Hepatocyte (in vitro differentiated cells): ENCODE results near the gene ATP5IF1. TPM values are rescaled to one million over a fixed set of nuclear protein-coding genes. Genes with fewer than 3 reads are reported as not detected.

Experiments used
- DNase-seq: peaks from one replicate; pipeline ENCODE4 v3.0.0-alpha.2; 2016; ENCODE audit warnings: low spot score
- H2AFZ ChIP-seq: fragments of 200-600 bp; sonication (generic); 2 replicates; pipeline ENCODE4 v1.6.0; 2016; ENCODE audit warnings: antibody characterized with exemption, mild to moderate bottlenecking
- H3K27ac ChIP-seq: fragments of 200-600 bp; sonication (generic); 2 replicates; pipeline ENCODE4 v1.5.1; 2016; ENCODE audit warnings: mild to moderate bottlenecking
- H3K27me3 ChIP-seq: fragments of 200-600 bp; sonication (generic); 2 replicates; pipeline ENCODE4 v1.6.1; 2016
- H3K36me3 ChIP-seq: fragments of 200-600 bp; sonication (generic); replicated peaks from 2 replicates; pipeline ENCODE4 v1.5.1; 2016; ENCODE audit warnings: low read depth; ENCODE audit not compliant: insufficient read depth
- H3K4me1 ChIP-seq: fragments of 200-600 bp; sonication (generic); 2 replicates; pipeline ENCODE4 v1.5.1; 2016; ENCODE audit warnings: mild to moderate bottlenecking, moderate library complexity; ENCODE audit not compliant: insufficient read depth
- H3K4me2 ChIP-seq: fragments of 200-600 bp; sonication (generic); 2 replicates; pipeline ENCODE4 v1.6.0; 2016
- H3K4me3 ChIP-seq: fragments of 200-600 bp; sonication (generic); 2 replicates; pipeline ENCODE4 v1.5.1; 2016; ENCODE audit warnings: mild to moderate bottlenecking
- H3K79me2 ChIP-seq: fragments of 200-600 bp; sonication (generic); 2 replicates; pipeline ENCODE4 v1.6.0; 2017; ENCODE audit warnings: mild to moderate bottlenecking
- H3K9me2 ChIP-seq: fragments of 200-600 bp; sonication (generic); replicated peaks from 2 replicates; pipeline ENCODE4 v1.6.0; 2017; ENCODE audit warnings: mild to moderate bottlenecking; ENCODE audit not compliant: insufficient read depth
- H3K9me3 ChIP-seq: fragments of 200-600 bp; sonication (generic); 2 replicates; pipeline ENCODE4 v1.5.1; 2016; ENCODE audit warnings: low read depth, mild to moderate bottlenecking
- H4K20me1 ChIP-seq: fragments of 200-600 bp; sonication (generic); 2 replicates; pipeline ENCODE4 v1.6.0; 2016; ENCODE audit warnings: mild to moderate bottlenecking; ENCODE audit not compliant: insufficient read depth, poor library complexity, severe bottlenecking
- EZH2 ChIP-seq: fragments of 200-600 bp; sonication (generic); IDR thresholded peaks from 2 replicates; pipeline ENCODE4 v1.6.1; 2016; ENCODE audit warnings: antibody characterized with exemption, mild to moderate bottlenecking, borderline replicate concordance
- EZH2phosphoT487 ChIP-seq: fragments of 200-600 bp; sonication (generic); IDR thresholded peaks from one replicate; pipeline ENCODE4 v1.6.1; 2018; ENCODE audit warnings: antibody characterized with exemption, mild to moderate bottlenecking, low read depth, moderate library complexity; ENCODE audit not compliant: unreplicated experiment, severe bottlenecking
- WGBS: methylation state at CpG from one replicate; pipeline ENCODE4 v1.1.6; 2016; ENCODE audit warnings: low lambda C conversion rate; ENCODE audit errors: missing lambda C conversion rate; 5-methylcytosine and 5-hydroxymethylcytosine counted together
- polyA plus RNA-seq: library from polyadenylated mRNA; unstranded; fragments of >200 nt; fragmentation: Nextera tagmentation; extraction: Ambion mirVana; gene quantifications from 2 replicates; pipeline ENCODE4 v1.2.1, GENCODE V29; 2016
- total RNA-seq: library from RNA; depleted of rRNA; stranded (reverse); fragments of >200 nt; gene quantifications from 2 replicates; pipeline ENCODE4 v1.2.3, GENCODE V29; 2014
- TF ChIP-seq, protein P1 (sequence below): fragments of 200-600 bp; sonication (generic); IDR thresholded peaks from 2 replicates; pipeline ENCODE4 v1.5.1; 2016; ENCODE audit warnings: antibody characterized with exemption, mild to moderate bottlenecking; ENCODE audit not compliant: poor library complexity

ATP5IF1 gene
- total and polyA plus RNA-seq, 2 experiments from 2014 or later: 249 to 503 TPM

DNA sequence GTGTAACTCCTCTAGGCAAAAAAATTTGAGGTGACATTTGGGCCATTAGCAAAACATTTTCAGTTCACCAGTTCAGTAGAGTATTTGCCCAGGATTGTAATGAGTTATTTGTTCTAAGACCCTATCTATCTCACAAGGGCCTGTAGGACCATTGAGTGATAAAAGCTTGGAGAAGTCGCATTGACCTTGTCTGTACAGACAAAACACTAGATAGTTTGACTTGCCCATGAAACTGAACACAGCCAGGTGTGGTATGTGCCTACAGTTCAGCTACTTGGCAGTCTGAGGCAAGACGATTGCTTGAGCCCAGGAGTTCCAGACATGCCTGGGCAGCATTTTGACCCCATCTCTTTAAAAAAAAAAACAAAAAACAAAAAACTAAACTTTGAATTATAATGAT is 3.1 kb downstream of the ATP5IF1 start:
- Histone ChIP-seq H3K27me3 (no peaks in the 10 kb centered on the region), H2AFZ (no peak overlapping the region), H3K9me2 (no peaks in the 10 kb centered on the region), H3K79me2 (peaks cover 24% of the 10 kb centered on the region), H3K27ac (no peak overlapping the region), H3K9me3 (no peaks in the 10 kb centered on the region), H3K4me1 (peaks cover 13% of the 10 kb centered on the region), H3K4me2 (no peak overlapping the region), H3K4me3 (no peak overlapping the region), H4K20me1 (peaks cover 3% of the 10 kb centered on the region), H3K36me3 (no peaks in the 10 kb centered on the region)
- DNase-seq: no peak
- WGBS: 47% methylated on average over 2 of the region's 2 CpGs
- TF ChIP-seq, protein P1, sequence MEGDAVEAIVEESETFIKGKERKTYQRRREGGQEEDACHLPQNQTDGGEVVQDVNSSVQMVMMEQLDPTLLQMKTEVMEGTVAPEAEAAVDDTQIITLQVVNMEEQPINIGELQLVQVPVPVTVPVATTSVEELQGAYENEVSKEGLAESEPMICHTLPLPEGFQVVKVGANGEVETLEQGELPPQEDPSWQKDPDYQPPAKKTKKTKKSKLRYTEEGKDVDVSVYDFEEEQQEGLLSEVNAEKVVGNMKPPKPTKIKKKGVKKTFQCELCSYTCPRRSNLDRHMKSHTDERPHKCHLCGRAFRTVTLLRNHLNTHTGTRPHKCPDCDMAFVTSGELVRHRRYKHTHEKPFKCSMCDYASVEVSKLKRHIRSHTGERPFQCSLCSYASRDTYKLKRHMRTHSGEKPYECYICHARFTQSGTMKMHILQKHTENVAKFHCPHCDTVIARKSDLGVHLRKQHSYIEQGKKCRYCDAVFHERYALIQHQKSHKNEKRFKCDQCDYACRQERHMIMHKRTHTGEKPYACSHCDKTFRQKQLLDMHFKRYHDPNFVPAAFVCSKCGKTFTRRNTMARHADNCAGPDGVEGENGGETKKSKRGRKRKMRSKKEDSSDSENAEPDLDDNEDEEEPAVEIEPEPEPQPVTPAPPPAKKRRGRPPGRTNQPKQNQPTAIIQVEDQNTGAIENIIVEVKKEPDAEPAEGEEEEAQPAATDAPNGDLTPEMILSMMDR: no peak
- TF ChIP-seq EZH2 (no peak), EZH2phosphoT487 (no peak)

DNA sequence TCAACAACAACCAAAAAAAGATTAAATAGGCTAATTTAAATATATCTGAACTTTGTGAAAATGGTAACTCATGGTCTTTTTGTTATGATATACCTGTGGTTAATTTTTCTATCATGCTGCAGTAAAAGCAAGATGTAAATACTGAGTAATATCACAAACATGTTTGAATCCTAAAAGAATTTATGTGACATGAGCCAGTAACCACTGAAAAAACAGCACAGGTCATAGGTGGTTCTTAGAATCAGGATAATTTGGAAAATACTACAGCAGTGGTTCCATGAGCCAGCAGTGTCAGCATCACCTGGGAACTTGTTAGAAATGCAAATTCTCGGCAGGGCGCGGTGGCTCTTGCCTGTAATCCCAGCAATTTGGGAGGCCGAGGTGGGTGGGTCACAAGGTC is 4.1 kb downstream of the ATP5IF1 start:
- no peaks in the 10 kb centered on the region for H3K27me3 ChIP-seq
- DNase-seq: no peak
- no peak overlapping the region for H3K27ac ChIP-seq
- H2AFZ ChIP-seq: no peak overlapping the region
- H3K36me3 ChIP-seq: no peaks in the 10 kb centered on the region
- no peaks in the 10 kb centered on the region for H3K9me2 ChIP-seq
- WGBS: 100% methylated on average over 4 of the region's 4 CpGs
- H3K9me3 ChIP-seq: no peaks in the 10 kb centered on the region
- no peak overlapping the region for H3K4me2 ChIP-seq
- no peak overlapping the region for H3K4me3 ChIP-seq
- peaks cover 24% of the 10 kb centered on the region for H3K79me2 ChIP-seq
- peaks cover 3% of the 10 kb centered on the region for H4K20me1 ChIP-seq
- peaks cover 19% of the 10 kb centered on the region for H3K4me1 ChIP-seq
- no peak for TF ChIP-seq EZH2
- no peak for TF ChIP-seq EZH2phosphoT487
- TF ChIP-seq, protein P1: no peak

DNA sequence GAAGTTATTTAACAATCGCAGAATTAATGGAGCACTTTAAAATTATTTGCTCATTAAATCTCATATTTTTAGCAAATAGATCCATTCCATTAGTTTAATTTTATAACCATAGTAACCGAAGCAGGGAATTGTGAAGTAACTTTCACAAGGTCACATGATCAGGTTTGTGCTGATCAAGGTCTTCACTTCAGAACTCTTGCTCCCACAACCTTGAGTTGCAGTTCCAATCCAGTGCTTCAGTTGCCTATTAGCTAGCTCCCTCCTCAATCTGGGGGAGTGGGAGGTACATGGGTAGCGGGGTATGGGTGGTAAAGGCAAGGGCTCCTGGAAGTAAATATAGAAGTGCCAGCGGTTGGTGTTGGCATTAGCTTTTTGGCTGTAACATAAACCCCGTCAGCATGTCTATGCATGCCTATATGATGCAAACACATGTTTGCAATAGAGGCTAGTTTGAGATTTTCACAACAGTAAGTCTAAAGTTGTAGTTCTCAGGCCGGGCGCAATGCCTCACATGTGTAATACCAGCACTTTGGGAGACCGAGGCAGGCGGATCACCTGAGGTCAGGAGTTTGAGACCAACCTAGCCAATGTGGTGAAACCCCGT is 5.8 kb downstream of the ATP5IF1 start:
- TF ChIP-seq, protein P1: no peak
- no peak for TF ChIP-seq EZH2
- TF ChIP-seq EZH2phosphoT487: no peak
- Histone ChIP-seq H3K4me1 (peaks cover 19% of the 10 kb centered on the region), H3K4me2 (no peak overlapping the region), H3K27me3 (no peaks in the 10 kb centered on the region), H3K9me2 (no peaks in the 10 kb centered on the region), H2AFZ (no peak overlapping the region), H3K36me3 (no peaks in the 10 kb centered on the region), H3K9me3 (no peaks in the 10 kb centered on the region), H3K27ac (no peak overlapping the region), H3K4me3 (no peak overlapping the region), H4K20me1 (peaks cover 3% of the 10 kb centered on the region), H3K79me2 (peaks cover 21% of the 10 kb centered on the region)
- WGBS: 97% methylated on average over 10 of the region's 10 CpGs
- no peak for DNase-seq
